ENCODE data around the gene FAM50B. TPM values are rescaled to one million over a fixed set of nuclear protein-coding genes. Genes with fewer than 3 reads are reported as not detected.

FAM50B gene
- total and polyA plus RNA-seq, 2 of the 13 experiments (the other 11 are each of a cell fraction or from before 2014, with no cell fraction given): 0.05 TPM; not detected in 1

DNA sequence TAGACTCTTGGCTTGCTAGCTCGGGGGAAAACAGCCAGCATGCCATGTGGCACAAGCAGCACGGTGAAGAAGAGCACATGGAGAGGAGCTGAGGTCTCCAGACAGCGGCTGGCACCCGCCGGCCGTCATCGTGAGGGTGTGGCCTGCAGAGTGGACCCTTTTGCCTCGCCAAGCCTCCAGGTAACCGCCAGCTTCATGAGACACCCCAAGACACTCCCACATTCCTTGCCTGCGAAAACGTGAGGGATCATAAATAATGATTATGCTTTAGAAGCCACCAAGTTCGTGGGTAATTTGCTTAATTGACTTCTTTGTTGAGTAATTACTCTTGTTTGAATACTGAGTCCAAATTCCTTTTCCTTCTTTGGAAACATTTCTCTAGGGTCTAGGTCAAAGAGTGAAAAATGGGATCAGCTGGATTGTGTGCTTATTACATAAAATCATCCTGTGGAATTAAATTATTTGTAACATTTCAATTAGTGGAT, 23.2 kb downstream of the FAM50B start (continued):
- TF ChIP-seq ARNTL (CRISPR knock-in tag; IDR thresholded peaks at IDR 0.05) (0 out of 2 replicates have a peak, but pooled peaks have one; percentile 34), NRL (CRISPR knock-in tag; IDR thresholded peaks at IDR 0.05; ENCODE audit: borderline replicate concordance) (0 out of 2 replicates have a peak, but pooled peaks have one; percentile 10), MIXL1 (CRISPR knock-in tag; IDR thresholded peaks at IDR 0.05) (0 out of 2 replicates have a peak, but pooled peaks have one; percentile 17), MYC (CRISPR knock-in tag; IDR thresholded peaks at IDR 0.05; ENCODE audit: borderline replicate concordance) (peak; percentile 67; the same call in 1 of the 2 replicates), SOX6 (IDR thresholded peaks at IDR 0.05) (no peak), SOX6 (CRISPR knock-in tag; IDR thresholded peaks at IDR 0.05) (peak; percentile 55), GZF1 (CRISPR knock-in tag; IDR thresholded peaks at IDR 0.05) (no peak), ZBTB38 (CRISPR knock-in tag; IDR thresholded peaks at IDR 0.05) (peak; percentile 97), TBX2 (CRISPR knock-in tag; IDR thresholded peaks at IDR 0.05; ENCODE audit: borderline replicate concordance) (no peak), NFE2 (CRISPR knock-in tag; IDR thresholded peaks at IDR 0.05) (no peak), PHF5A (CRISPR knock-in tag; IDR thresholded peaks at IDR 0.05; ENCODE audit: low read depth, unreplicated experiment) (no peak), CENPX (CRISPR knock-in tag; IDR thresholded peaks at IDR 0.05) (no peak), ZNF775 (CRISPR knock-in tag; IDR thresholded peaks at IDR 0.05; ENCODE audit: borderline replicate concordance) (0 out of 2 replicates have a peak, but pooled peaks have one; percentile 35), TRIM24 (CRISPR knock-in tag; IDR thresholded peaks at IDR 0.05) (peak; percentile 50; the same call in 1 of the 2 replicates)
- TF ChIP-seq, protein P1, sequence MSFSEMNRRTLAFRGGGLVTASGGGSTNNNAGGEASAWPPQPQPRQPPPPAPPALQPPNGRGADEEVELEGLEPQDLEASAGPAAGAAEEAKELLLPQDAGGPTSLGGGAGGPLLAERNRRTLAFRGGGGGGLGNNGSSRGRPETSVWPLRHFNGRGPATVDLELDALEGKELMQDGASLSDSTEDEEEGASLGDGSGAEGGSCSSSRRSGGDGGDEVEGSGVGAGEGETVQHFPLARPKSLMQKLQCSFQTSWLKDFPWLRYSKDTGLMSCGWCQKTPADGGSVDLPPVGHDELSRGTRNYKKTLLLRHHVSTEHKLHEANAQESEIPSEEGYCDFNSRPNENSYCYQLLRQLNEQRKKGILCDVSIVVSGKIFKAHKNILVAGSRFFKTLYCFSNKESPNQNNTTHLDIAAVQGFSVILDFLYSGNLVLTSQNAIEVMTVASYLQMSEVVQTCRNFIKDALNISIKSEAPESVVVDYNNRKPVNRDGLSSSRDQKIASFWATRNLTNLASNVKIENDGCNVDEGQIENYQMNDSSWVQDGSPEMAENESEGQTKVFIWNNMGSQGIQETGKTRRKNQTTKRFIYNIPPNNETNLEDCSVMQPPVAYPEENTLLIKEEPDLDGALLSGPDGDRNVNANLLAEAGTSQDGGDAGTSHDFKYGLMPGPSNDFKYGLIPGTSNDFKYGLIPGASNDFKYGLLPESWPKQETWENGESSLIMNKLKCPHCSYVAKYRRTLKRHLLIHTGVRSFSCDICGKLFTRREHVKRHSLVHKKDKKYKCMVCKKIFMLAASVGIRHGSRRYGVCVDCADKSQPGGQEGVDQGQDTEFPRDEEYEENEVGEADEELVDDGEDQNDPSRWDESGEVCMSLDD (CRISPR knock-in tag; IDR thresholded peaks at IDR 0.05; ENCODE audit: borderline replicate concordance): no peak
- TF ChIP-seq, protein P2, sequence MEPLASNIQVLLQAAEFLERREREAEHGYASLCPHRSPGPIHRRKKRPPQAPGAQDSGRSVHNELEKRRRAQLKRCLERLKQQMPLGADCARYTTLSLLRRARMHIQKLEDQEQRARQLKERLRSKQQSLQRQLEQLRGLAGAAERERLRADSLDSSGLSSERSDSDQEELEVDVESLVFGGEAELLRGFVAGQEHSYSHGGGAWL (CRISPR knock-in tag; IDR thresholded peaks at IDR 0.05): no peak
- TF ChIP-seq, protein P3, sequence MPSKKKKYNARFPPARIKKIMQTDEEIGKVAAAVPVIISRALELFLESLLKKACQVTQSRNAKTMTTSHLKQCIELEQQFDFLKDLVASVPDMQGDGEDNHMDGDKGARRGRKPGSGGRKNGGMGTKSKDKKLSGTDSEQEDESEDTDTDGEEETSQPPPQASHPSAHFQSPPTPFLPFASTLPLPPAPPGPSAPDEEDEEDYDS (CRISPR knock-in tag; IDR thresholded peaks at IDR 0.05): no peak
- TF ChIP-seq, protein P4, sequence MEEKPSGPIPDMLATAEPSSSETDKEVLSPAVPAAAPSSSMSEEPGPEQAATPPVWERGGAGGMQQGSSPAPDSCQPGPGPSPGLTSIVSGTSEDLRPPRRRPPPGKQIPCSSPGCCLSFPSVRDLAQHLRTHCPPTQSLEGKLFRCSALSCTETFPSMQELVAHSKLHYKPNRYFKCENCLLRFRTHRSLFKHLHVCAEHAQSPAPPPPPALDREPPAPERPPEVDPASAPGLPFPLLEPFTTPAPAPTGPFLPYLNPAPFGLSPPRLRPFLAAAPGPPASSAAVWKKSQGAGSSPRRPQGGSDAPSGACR (CRISPR knock-in tag; IDR thresholded peaks at IDR 0.05): no peak
- TF ChIP-seq, protein P5, sequence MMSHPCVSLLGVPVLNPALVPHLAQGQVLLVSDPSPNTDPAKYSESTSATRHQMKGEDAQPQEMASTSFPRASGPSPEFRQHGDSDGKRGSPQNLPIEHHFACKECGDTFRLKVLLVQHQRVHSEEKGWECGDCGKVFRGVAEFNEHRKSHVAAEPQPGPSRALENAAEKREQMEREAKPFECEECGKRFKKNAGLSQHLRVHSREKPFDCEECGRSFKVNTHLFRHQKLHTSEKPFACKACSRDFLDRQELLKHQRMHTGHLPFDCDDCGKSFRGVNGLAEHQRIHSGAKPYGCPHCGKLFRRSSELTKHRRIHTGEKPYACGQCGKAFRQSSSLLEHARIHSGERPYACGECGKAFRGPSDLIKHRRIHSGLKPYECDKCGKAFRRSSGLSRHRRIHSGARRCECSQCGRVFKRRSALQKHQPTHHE (CRISPR knock-in tag; IDR thresholded peaks at IDR 0.05; ENCODE audit: borderline replicate concordance): no peak
- TF ChIP-seq, protein P6, sequence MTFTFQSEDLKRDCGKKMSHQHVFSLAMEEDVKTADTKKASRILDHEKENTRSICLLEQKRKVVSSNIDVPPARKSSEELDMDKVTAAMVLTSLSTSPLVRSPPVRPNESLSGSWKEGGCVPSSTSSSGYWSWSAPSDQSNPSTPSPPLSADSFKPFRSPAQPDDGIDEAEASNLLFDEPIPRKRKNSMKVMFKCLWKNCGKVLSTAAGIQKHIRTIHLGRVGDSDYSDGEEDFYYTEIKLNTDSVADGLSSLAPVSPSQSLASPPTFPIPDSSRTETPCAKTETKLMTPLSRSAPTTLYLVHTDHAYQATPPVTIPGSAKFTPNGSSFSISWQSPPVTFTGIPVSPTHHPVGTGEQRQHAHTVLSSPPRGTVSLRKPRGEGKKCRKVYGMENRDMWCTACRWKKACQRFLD (CRISPR knock-in tag; IDR thresholded peaks at IDR 0.05; ENCODE audit: borderline replicate concordance): no peak

All from HepG2 (cell line).